Measurements from ENCODE around the gene SNX8.
"Not testable (repeated sequence)": the region's sequence is repeated elsewhere in the genome, so short reads cannot be mapped to it uniquely, and the experiment has no call there.

SNX8 gene

DNA sequence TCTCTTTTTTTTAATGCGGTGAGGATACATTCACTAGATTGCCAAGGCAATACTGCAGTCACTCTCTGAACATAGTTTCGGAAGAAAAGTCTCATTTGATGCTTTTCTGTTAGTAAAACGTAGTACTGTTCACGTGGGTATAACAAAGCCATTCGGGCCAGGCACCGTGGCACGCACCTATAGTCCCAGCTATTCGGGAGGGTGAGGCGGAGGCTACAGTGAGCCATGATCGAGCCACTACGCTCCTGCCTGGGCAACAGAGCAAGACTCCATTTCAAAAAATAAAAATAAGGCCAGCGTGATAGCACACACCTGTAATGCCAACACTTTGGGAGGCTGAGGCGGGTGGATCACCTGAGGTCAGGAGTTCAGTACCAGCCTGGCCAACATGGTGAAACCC is 24.6 kb downstream of the SNX8 start:
- DNase-seq (ENCODE audit: low read depth) = no peak

- DNase-seq (ENCODE audit: low read depth) = no peak
These were observed 25.1 kb downstream of the SNX8 start for GRCh38 chr7:2289111-2289586.

- no peak for DNase-seq (ENCODE audit: low read depth)
These were observed 25.7 kb downstream of the SNX8 start for GRCh38 chr7:2288503-2288902.

DNA sequence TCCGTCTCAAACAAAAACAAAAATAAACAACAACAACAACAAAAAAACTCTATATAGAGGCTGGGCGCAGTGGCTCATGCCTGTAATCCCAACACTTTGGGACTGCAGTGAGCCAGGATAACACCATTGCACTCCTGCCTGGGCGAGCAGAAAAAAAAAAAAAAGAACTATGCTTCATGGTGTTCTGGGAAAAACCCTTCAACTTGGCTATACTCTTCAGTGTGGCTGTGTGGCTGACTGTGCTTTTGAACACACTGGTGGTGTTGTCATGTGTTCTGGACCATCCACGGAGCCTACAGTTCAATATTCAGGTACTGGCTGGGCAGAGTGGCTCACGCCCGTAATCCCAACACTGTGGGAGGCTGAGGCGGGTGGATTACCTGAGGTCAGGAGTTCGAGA is 26.5 kb downstream of the SNX8 start:
- no peak for DNase-seq (ENCODE audit: low read depth)

DNA sequence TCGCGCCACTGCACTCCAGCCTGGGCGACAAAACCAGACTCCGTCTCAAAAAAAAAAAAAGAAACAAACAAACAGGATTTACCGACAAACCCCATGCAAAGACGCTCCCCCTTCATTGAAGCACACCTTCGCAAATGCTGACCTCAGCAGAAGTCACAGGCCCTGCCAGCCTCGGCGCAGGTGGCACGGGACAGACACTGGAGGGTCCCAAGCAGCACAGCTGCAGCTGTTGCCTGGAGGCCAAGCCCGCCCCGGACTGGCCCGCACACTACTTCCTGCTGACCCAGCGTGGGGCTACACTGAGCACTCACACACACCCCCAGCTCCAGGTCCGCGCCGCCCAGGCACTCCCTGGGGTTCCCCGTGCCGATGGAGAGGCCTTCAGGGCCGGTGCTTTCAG is 31.2 kb downstream of the SNX8 start:
- no peak for DNase-seq (ENCODE audit: low read depth)

- DNase-seq (ENCODE audit: low read depth) = no peak
These were observed 32.0 kb downstream of the SNX8 start for GRCh38 chr7:2282185-2282751.

DNA sequence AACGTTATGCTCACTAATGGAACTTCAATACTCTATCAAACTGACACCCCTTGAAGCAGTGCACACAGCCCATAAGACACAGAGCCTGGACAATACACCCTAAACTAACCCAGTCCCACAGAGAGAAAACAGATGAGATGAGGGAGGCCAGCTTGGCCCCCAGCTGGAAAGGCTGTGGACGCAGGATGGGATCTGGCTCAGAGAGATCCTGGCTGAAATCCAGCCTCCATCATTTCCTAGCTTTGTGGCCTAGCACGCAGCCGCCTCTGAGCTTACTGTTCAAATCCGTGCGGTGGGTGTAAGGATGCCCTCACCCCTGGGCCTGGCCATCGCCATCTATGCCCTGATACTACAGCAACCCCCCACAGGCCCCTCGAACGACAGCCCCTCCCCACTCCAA is 32.7 kb downstream of the SNX8 start:
- DNase-seq (ENCODE audit: low read depth) = peak; percentile 10

GRCh38 chr7:2280424-2280823 is 33.8 kb downstream of the SNX8 start:
- DNase-seq (ENCODE audit: low read depth) = no peak

DNA sequence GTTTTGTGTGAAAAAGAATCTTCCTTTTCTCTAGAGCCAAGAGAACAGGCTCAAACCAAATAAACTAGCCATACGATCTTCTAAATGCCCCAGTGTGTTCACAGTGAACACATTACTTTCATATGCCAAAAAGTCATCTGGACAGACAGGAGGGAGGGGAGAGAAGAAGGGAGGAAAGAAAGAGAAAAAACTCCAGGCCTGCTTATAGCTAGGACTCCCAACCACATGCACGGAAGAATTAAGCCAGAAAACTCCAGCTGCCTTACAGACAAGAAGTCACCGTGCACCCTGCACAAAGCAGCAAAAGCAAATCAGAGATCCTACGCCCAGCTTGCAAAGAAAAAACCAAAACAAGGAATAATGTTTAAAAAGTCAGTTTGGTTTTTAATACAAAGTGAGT is 34.3 kb downstream of the SNX8 start:
- no peak for DNase-seq (ENCODE audit: low read depth)

GRCh38 chr7:2278026-2278425 is 36.2 kb downstream of the SNX8 start:
- no peak for DNase-seq (ENCODE audit: low read depth)

DNA sequence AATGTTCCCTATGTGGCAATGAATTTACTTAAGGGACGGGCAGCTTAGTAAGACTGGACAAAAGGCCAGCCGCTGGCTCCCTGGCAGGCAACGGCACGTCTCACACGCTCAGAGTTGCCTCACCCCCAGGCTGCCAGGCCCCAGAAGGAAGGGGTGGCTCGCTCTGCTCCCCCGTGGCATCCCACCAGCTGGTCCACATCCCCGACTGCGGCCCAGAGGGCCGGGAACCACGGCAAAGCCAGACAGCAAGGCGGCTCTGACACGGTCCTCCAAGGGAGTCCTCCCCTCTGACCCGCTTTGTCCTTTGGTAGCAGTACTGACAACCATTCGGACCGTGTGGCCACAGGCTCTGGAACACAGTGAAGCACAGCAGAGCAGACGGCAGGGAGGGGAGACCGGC is 38.1 kb downstream of the SNX8 start:
- no peak for DNase-seq (ENCODE audit: low read depth)

DNA sequence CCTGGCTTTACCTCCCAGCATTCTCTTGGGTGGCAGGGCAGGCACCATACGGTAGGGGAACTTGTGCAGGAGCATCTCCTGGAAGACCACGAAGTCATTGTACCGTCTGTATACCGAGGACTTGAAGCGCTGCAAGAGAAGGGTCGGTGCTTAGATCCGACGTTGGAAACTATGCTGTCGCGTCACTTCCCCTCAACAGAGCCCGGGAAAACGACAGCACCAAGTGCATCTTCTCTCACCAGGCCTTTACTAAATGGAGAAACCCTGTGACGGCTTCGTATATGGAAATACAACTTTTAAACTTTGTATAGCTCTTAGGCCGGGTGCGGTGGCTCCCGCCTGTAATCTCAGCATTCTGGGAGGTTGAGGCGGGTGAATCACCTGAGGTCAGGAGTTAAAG is 39.1 kb downstream of the SNX8 start:
- no peak for DNase-seq (ENCODE audit: low read depth)

DNA sequence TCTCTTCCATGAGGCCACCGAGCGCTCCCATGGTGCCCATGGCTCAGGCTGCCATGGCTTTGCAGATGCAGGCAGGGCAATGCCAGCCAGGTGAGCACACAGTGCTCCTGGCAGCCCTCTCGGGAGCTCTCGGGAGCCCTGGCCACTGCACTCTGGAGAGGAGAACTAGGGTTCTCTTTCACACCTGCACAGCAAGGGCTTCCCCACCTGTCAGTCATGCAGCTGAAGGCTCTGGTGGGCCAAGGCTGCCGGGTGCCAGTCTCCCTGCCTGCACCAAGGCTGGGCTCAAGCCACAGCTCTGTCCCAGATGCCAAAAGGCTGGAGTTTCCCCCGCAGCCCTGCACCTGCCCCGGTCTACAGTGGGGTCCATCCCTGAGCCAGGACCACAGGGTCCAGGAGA is 39.6 kb downstream of the SNX8 start:
- no peak for DNase-seq (ENCODE audit: low read depth)

- DNase-seq (ENCODE audit: low read depth) = no peak
These were observed 40.4 kb downstream of the SNX8 start for GRCh38 chr7:2273866-2274265.

DNA sequence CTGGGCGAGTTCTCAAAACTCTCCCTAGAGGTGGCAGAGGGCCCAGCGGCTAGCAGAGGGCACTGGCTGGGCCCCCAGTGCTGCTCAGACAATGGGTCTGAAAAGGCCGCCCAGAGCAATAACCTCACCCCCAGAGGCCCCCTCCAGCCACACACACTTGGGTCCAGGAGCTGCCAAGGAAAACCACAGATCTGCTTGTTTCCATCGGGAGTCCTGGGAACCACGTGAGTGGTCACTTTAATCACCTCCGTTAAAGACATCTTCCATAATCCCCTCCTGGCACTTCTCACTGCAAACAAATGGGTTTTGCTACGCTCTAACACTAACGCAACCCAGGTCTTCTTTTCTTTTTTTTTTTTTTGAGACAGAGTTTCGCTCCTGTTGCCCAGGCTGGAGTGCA is 42.2 kb downstream of the SNX8 start:
- DNase-seq (ENCODE audit: low read depth) = no peak

- DNase-seq (ENCODE audit: low read depth) = no peak
These were observed 42.8 kb downstream of the SNX8 start for GRCh38 chr7:2271273-2272026.

GRCh38 chr7:2270495-2270894 is 43.7 kb downstream of the SNX8 start:
- no peak for DNase-seq (ENCODE audit: low read depth)

DNA sequence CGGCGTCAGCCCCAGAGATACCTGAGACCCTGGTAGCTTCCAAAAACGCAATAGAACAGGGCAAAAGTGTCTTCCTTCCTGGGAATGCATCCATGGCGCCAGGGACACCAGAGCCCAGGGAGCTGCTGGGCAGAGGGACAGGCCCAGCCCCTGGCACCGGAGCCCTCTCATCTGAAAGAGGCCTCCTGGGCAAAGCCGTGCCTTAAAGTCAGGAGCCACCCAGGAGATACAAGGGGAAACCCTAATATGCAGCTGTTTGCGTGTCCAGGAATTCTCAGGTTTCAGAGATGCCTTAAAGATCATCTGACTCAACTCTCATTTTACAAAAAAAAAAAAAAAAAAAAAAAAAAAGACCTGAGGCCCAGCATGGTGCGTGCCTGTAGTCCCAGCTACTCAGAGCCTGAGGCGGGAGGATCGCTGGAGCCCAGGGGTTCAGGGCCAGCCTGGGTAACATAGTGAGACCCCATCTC is 44.2 kb downstream of the SNX8 start:
- no peak for DNase-seq (ENCODE audit: low read depth)

- DNase-seq (ENCODE audit: low read depth) = not testable (repeated sequence)
These were observed 44.9 kb downstream of the SNX8 start for GRCh38 chr7:2269089-2269990.

GRCh38 chr7:2266911-2267310 is 47.3 kb downstream of the SNX8 start:
- no peak for DNase-seq (ENCODE audit: low read depth)

- no peak for DNase-seq (ENCODE audit: low read depth)
These were observed 50.1 kb downstream of the SNX8 start for GRCh38 chr7:2264158-2264557.

DNA sequence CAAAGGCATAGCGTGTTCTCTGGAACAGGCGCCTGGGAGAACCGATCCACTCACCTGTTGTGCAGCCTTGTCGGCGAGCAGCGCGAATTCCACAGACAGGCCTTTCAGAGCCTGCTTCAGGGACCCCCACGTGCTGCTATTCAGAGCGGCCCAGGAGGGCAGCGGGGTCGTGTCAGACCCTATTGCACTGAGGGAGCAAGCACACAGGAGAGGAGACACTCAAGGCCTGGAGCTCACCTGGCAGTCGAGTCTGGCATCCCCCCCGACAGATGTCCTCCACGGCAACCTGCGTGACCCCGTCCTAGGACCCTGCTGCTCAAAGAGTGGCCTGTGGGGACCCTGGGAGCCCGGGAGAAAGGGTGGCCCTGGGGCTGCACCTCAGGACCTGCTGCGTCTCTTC is 51.1 kb downstream of the SNX8 start:
- DNase-seq (ENCODE audit: low read depth) = no peak

DNA sequence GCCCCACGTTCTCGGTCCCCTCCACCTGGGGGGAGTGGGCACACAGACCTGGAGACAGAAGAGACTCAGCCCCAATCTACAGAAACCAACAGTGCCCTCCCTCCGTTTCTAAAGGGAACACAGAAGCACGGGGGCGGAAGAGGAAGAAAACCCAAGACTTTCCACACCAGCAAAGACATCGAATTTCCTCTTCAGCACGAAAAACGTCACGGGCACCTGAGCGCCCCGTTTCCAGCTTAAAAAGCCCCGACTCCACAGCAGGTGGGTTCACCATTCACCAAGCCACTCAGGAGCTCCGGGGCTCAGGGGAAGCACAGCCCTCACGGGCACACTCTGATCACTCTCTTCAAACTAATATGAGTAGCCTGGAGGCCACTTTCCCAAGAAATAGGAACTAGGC is 52.6 kb downstream of the SNX8 start:
- no peak for DNase-seq (ENCODE audit: low read depth)
